GM21360 (cell line): Measurements from ENCODE around the gene ALDH4A1.

ENCODE experiments used
- ATAC-seq: cut with Tn5 transposase; IDR thresholded peaks from one replicate; pipeline ENCODE4 v1.9.1; 2021; ENCODE audit warnings: mild to moderate bottlenecking, moderate library complexity; ENCODE audit not compliant: unreplicated experiment

The ALDH4A1 gene

GRCh38 chr1:18922848-18923755 lies 20.7 kb upstream of the ALDH4A1 start:
- no peak for ATAC-seq

GRCh38 chr1:18922319-18922726 lies 20.0 kb upstream of the ALDH4A1 start:
- ATAC-seq, result no peak

- no peak for ATAC-seq
Observed at GRCh38 chr1:18921516-18922251, 19.3 kb upstream of the ALDH4A1 start.

- no peak for ATAC-seq
Observed at GRCh38 chr1:18920931-18921330, 18.6 kb upstream of the ALDH4A1 start.

GRCh38 chr1:18919956-18920355 lies 17.6 kb upstream of the ALDH4A1 start:
- ATAC-seq, result no peak

GRCh38 chr1:18919197-18919905 lies 17.0 kb upstream of the ALDH4A1 start:
- no peak for ATAC-seq

- ATAC-seq, result no peak
Observed at GRCh38 chr1:18918417-18918816, 16.1 kb upstream of the ALDH4A1 start.

GRCh38 chr1:18917071-18917799 lies 14.9 kb upstream of the ALDH4A1 start:
- no peak for ATAC-seq

GRCh38 chr1:18915341-18915740 lies 13.0 kb upstream of the ALDH4A1 start:
- ATAC-seq, result no peak

- no peak for ATAC-seq
Observed at GRCh38 chr1:18913065-18913835, 10.9 kb upstream of the ALDH4A1 start.

GRCh38 chr1:18912550-18912949 lies 10.2 kb upstream of the ALDH4A1 start:
- ATAC-seq, result no peak

- no peak for ATAC-seq
Observed at GRCh38 chr1:18908911-18909771, 6.8 kb upstream of the ALDH4A1 start.

- ATAC-seq, result no peak
Observed at GRCh38 chr1:18907917-18908845, 5.8 kb upstream of the ALDH4A1 start.

GRCh38 chr1:18907021-18907916 lies 4.9 kb upstream of the ALDH4A1 start:
- ATAC-seq, result no peak

- ATAC-seq, result no peak
Observed at GRCh38 chr1:18903291-18903756, 969 bp upstream of the ALDH4A1 start.

- ATAC-seq, result no peak
Observed at GRCh38 chr1:18901952-18902522, 318 bp downstream of the ALDH4A1 start.
